Kidney (tissue), 14 donors: ENCODE data around the gene AMMECR1. TPM values are rescaled to one million over a fixed set of nuclear protein-coding genes. Genes with fewer than 3 reads are reported as not detected.

ENCODE experiments used
- DNase-seq, 5 donors: peaks; one replicate each; pipeline ENCODE4 v3.0.0-alpha.2; 2013 to 2020
- FAIRE-seq: peaks from 2 replicates; lab custom pipeline; 2012; peaks lifted over from hg19 to GRCh38; lab: Jason Lieb, UNC
- H3K27ac ChIP-seq, 2 donors: one replicate each; pipeline ENCODE4 v1.7.0; 2013; ENCODE audit warnings: low read depth in 2 of 2, low read length in 2 of 2, inconsistent platforms in 1 of 2
- H3K27me3 ChIP-seq: one replicate; pipeline ENCODE4 v1.7.1; 2013; ENCODE audit warnings: low read length, inconsistent platforms; ENCODE audit not compliant: control insufficient read depth, insufficient read depth
- H3K36me3 ChIP-seq, 3 donors: one replicate each; pipeline versions ENCODE4 v1.7.0 to v1.7.1; 2013; ENCODE audit warnings: low read length in 3 of 3, control low read depth in 1 of 3, inconsistent platforms in 1 of 3; ENCODE audit not compliant: insufficient read depth in 3 of 3, control insufficient read depth in 2 of 3
- H3K4me1 ChIP-seq, 3 donors: one replicate each; pipeline versions ENCODE4 v1.7.0 to v1.7.1; 2013; ENCODE audit warnings: low read length in 3 of 3, inconsistent platforms in 1 of 3, low read depth in 1 of 3; ENCODE audit not compliant: control insufficient read depth in 2 of 3, insufficient read depth in 2 of 3
- H3K4me3 ChIP-seq, 3 donors: one replicate each; pipeline versions ENCODE4 v1.7.0 to v1.8.1; 2013; ENCODE audit warnings: low read length in 3 of 3, control low read depth in 1 of 3, inconsistent platforms in 1 of 3
- H3K9ac ChIP-seq, 3 donors: one replicate each; pipeline versions ENCODE4 v1.7.0 to v1.7.1; 2013; ENCODE audit warnings: low read length in 3 of 3, control low read depth in 1 of 3, inconsistent platforms in 1 of 3
- H3K9me3 ChIP-seq, 3 donors: one replicate each; pipeline versions ENCODE4 v1.7.0 to v1.7.1; 2013; ENCODE audit warnings: low read length in 3 of 3, control low read depth in 1 of 3, inconsistent platforms in 1 of 3; ENCODE audit not compliant: control insufficient read depth in 2 of 3, insufficient read depth in 1 of 3
- CTCF ChIP-seq: IDR thresholded peaks from 3 replicates; pipeline ENCODE4 v1.5.1; 2012; ENCODE audit warnings: mild to moderate bottlenecking, moderate library complexity, borderline replicate concordance; ENCODE audit not compliant: insufficient read depth; ENCODE audit errors: extremely low read depth
- intact Hi-C: fragments of 100-400 bp; cut with DNase I; formaldehyde crosslinking; loops from one replicate; pipeline ENCODE4 v1.11.1; 2022
- polyA plus RNA-seq: library from polyadenylated mRNA; stranded (reverse); fragments of 350-450 nt; fragmentation: Illumina TruSeq; extraction: RNeasy Lipid Tissue Mini Kit (QIAGEN cat#74804); gene quantifications from one replicate; pipeline ENCODE4 v1.2.3, GENCODE V29; 2014; ENCODE audit warnings: low read depth, low replicate concordance; ENCODE audit not compliant: insufficient read depth
- total RNA-seq: library from RNA; stranded (reverse); fragmentation: NEBNext Ultra II Directional; extraction: Animal tissue kit (Norgen Biotek cat#: 25700); gene quantifications from one replicate; pipeline ENCODE4 v1.2.1, GENCODE V29; 2021
- donor health status: control.
- donor health status: control.
- donor health status: control.
- donor health status: control.
- donor health status: control.
- donor health status: DM: yes; HTN: yes; CAD: no.
- donor health status: Normal renal cell carcinoma (clear cell type).

Gene AMMECR1
- total and polyA plus RNA-seq, 2 donors from 2014 or later: 4.4 to 11.0 TPM

- FAIRE-seq: peak; percentile 23
These were observed 105.6 kb downstream of the AMMECR1 start for GRCh38 chrX:110212299-110212698.

GRCh38 chrX:110211340-110211739 lies 106.5 kb downstream of the AMMECR1 start:
- FAIRE-seq: no peak
- no peak for TF ChIP-seq CTCF
- intact Hi-C loops: no loop called here
- Histone ChIP-seq H3K27me3 (peaks cover 3% of the 10 kb centered on the region), H3K36me3 (no peaks in the 10 kb centered on the region), H3K4me1 (peaks cover 0 to 4% (median 0%) of the 10 kb centered on the region in 3 donors), H3K27ac (no peak overlapping the region), H3K9me3 (no peaks in the 10 kb centered on the region), H3K4me3 (no peak overlapping the region), H3K9ac (no peak overlapping the region)
- no peak for DNase-seq

More at GRCh38 chrX:110212299-110212698, 105.6 kb downstream of the AMMECR1 start:
- intact Hi-C loops: no loop called here
- H3K9me3 ChIP-seq: no peaks in the 10 kb centered on the region
- no peak overlapping the region for H3K27ac ChIP-seq
- peaks cover 0 to 4% (median 0%) of the 10 kb centered on the region in 3 donors for H3K4me1 ChIP-seq
- H3K27me3 ChIP-seq: peaks cover 3% of the 10 kb centered on the region
- no peaks in the 10 kb centered on the region for H3K36me3 ChIP-seq
- DNase-seq: no peak
- TF ChIP-seq CTCF: peak; percentile 9
- H3K9ac ChIP-seq: no peak overlapping the region
- H3K4me3 ChIP-seq: no peak overlapping the region

GRCh38 chrX:110210417-110211139 lies 107.3 kb downstream of the AMMECR1 start:
- peaks cover 0 to 3% (median 0%) of the 10 kb centered on the region in 3 donors for H3K4me1 ChIP-seq
- H3K27me3 ChIP-seq: peaks cover 3% of the 10 kb centered on the region
- no peaks in the 10 kb centered on the region for H3K36me3 ChIP-seq
- intact Hi-C loops: no loop called here
- no peak overlapping the region for H3K27ac ChIP-seq
- TF ChIP-seq CTCF: no peak
- DNase-seq (no peak), FAIRE-seq (no peak)
- no peak overlapping the region for H3K9ac ChIP-seq
- no peak overlapping the region for H3K4me3 ChIP-seq
- no peaks in the 10 kb centered on the region for H3K9me3 ChIP-seq
